ENCODE results near the gene LPP.

- TF ChIP-seq TAF1 (IDR thresholded peaks at IDR 0.05; ENCODE audit: borderline replicate concordance, low read depth, low read length), result no peak
- TF ChIP-seq POLR2AphosphoS5 (IDR thresholded peaks at IDR 0.05; ENCODE audit: low read depth, low read length), result no peak
- no peak for TF ChIP-seq POLR2A (IDR thresholded peaks at IDR 0.05; ENCODE audit: low read depth, low read length)
These were observed 319.1 kb downstream of the LPP start for GRCh38 chr3:188473045-188473444.
